Loucy (cell line): ENCODE results near the gene TUBGCP3.

Experiments
- EZH2phosphoT487 ChIP-seq: fragments of 200-600 bp; IDR thresholded peaks from 2 replicates; pipeline ENCODE4 v1.6.1; 2018; ENCODE audit warnings: antibody characterized with exemption, mild to moderate bottlenecking, moderate library complexity, borderline replicate concordance
- TF ChIP-seq, protein P1 (sequence below): fragments of 200-600 bp; sonication (generic); conservative IDR thresholded peaks from 2 replicates; pipeline ENCODE4 v1.5.1; 2014; ENCODE audit warnings: mild to moderate bottlenecking, antibody characterized with exemption, low read length

DNA sequence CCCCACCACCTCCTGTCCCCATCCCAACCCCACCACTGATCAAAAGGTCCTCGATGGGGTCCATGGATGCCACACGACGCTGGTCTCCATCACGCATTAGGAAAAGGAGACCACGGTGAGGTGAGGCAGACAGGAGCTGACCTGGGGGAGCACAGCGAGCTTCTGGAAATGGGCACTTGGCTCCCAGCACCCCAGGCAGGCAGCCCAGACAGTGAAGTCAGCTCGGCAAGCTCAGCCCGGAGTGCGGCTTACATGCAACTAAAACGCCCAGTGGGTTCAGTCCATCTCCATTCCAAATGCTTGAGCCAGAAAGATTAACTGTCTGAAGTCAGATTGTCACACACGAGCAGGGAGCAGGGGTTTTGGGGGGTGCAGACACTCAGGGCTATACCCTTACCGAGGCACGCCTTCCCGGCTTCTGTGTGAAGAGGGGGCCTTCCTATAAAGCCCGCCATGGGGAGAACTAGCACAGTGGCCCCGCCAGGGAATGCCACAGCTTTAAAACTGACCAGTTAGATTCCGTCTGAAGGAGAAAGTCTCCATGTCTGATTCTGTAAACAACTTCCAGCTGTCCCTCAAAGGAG is 132.4 kb downstream of the TUBGCP3 start:
- no peak for TF ChIP-seq EZH2phosphoT487
- TF ChIP-seq, protein P1, sequence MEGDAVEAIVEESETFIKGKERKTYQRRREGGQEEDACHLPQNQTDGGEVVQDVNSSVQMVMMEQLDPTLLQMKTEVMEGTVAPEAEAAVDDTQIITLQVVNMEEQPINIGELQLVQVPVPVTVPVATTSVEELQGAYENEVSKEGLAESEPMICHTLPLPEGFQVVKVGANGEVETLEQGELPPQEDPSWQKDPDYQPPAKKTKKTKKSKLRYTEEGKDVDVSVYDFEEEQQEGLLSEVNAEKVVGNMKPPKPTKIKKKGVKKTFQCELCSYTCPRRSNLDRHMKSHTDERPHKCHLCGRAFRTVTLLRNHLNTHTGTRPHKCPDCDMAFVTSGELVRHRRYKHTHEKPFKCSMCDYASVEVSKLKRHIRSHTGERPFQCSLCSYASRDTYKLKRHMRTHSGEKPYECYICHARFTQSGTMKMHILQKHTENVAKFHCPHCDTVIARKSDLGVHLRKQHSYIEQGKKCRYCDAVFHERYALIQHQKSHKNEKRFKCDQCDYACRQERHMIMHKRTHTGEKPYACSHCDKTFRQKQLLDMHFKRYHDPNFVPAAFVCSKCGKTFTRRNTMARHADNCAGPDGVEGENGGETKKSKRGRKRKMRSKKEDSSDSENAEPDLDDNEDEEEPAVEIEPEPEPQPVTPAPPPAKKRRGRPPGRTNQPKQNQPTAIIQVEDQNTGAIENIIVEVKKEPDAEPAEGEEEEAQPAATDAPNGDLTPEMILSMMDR: no peak
